ENCODE results near the gene SHC2.
A peak's percentile ranks its signal among the peaks of the same experiment; 100 is the strongest.

Gene SHC2, protein sequence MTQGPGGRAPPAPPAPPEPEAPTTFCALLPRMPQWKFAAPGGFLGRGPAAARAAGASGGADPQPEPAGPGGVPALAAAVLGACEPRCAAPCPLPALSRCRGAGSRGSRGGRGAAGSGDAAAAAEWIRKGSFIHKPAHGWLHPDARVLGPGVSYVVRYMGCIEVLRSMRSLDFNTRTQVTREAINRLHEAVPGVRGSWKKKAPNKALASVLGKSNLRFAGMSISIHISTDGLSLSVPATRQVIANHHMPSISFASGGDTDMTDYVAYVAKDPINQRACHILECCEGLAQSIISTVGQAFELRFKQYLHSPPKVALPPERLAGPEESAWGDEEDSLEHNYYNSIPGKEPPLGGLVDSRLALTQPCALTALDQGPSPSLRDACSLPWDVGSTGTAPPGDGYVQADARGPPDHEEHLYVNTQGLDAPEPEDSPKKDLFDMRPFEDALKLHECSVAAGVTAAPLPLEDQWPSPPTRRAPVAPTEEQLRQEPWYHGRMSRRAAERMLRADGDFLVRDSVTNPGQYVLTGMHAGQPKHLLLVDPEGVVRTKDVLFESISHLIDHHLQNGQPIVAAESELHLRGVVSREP

DNA sequence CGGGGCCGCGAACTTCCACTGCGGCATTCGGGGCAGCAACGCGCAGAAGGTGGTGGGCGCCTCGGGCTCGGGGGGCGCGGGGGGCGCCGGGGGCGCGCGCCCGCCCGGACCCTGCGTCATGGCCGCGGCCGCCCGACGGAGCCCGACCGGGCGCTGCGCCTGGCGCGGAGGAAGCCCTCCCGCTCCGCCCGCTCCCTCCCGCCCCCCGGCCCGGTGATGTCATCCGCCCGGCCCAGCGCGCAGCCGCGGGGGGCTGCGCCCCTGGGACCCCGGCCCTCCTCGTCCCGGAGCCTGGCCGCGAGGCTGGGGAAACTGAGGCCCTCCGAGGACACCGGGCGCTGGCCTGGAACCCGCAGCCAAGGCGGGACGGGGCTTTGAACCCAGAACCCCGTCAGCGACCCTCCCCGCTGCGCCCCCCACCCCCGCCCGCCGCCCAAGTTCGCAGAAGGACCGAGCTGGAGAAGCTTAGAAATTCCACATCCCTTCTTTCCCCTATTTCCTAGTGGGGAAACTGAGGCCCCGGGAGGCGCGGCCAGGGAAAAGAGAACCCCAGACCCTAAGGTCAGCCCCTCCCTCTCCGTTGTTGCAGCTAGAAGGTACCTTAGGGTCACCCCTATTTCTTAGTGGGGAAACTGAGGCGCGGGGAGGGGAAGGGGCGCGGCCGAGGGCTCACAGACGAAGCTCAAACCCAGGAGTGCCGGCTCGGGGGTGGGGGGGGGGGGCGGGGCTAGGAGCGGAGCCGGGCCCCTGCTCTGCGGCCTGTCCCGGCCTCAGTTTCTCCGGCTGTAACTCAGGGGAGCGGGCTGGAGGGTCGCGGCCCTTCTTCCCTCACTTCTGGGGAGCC lies at the start of gene SHC2:
Gene SHC2, minus strand, starts transcription at position 157 of the 844 bp plus-strand sequence. Its CDS starts 37 bp downstream, at position 120.
- no peak for FAIRE-seq

- no peak for FAIRE-seq
These were observed 47.6 kb upstream of the SHC2 start for GRCh38 chr19:508204-509150.

DNA sequence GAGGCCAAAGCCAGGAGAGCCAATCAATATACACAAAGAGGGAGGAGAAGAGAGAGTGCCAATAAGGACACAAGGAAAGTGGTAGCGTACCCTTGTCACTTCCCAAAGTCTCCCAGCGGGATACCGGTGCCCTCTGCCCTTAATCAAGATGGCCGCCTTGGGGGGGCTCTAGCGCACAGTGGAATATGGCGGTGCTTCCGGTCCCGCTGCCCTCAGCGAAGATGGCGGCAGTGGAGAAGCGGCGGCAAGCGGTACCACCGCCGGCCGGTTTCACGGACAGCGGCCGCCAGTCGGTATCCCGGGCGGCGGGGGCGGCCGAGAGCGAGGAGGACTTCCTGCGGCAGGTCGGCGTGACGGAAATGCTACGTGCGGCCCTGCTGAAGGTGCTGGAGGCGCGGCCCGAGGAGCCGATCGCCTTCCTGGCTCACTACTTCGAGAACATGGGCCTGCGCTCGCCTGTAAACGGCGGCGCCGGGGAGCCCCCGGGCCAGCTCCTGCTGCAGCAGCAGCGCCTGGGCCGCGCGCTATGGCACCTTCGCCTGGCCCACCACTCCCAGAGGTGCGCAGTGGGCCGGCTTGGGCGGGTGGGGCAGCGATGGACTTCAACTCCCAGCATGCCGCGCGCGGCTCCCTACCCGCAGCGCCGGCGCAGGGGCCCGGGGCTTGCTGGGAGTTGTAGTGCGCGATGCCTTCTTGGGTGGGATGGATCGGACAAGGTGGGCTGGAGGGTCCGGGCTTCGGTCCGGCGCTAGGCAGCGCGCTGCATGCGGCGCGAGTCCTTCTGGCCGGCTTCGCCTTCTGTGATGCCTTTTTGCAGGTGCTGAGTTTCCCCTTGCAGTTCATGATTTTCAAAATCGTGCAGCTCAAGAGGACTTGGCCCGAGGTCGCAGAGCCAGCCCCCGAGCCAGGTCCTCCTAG lies 46.7 kb upstream of the SHC2 start, which contains the start of gene TPGS1:
Gene TPGS1, plus strand, starts transcription at position 212 of the 918 bp plus-strand sequence. Its CDS starts 10 bp downstream, at position 222.
- FAIRE-seq = no peak

DNA sequence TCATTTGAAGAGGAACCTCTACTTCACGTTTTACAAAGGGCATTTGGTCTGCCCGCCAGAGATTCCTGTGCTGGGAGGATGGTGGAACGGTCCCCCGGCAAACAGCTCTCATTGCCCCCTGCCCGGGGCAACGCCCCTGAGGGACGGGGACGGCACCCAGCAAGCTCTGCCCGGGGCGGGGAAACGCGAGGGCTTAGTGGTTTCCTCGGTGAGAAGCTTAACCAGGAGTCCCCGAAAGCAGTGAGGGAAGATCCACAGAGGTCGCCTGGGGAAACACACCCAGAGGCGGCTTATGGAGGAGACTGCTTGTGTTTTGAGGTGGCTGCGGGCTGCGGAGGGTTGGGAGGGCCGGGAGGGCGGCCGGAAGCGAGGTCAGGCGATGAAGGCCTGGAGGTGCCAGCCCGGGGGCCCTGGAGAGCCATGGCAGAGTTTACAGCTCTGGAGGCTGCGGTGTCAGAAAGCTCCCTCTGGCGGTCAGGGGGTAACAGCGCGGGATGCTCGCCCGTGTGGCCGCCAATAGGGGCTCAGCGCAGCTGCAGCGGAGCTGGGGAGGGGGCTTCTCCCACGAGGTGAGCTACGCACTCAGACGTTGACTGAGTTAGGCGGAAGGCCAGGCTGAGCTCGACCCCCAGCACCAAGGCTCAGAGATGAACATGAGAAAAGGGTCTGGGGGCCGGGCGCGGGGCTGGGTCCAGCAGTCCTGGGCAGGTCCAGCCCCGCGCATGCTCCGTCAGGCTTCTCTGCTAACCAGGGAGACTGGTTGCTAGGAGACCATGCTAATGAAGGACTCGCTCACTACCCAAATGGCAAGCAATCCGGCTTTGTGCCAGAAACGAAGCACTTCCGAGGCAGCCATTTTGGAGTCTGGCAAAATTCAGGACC lies 45.8 kb upstream of the SHC2 start:
- FAIRE-seq = peak; percentile 95

GRCh38 chr19:504616-505015 lies 43.8 kb upstream of the SHC2 start:
- FAIRE-seq = no peak

- FAIRE-seq = no peak
These were observed 40.8 kb upstream of the SHC2 start for GRCh38 chr19:501646-502045.

GRCh38 chr19:498977-499623 lies 38.3 kb upstream of the SHC2 start:
- no peak for FAIRE-seq

GRCh38 chr19:498511-498891 lies 37.7 kb upstream of the SHC2 start:
- no peak for FAIRE-seq

- FAIRE-seq = no peak
These were observed 37.2 kb upstream of the SHC2 start for GRCh38 chr19:497869-498510.

- FAIRE-seq = no peak
These were observed 36.6 kb upstream of the SHC2 start for GRCh38 chr19:497491-497868.

DNA sequence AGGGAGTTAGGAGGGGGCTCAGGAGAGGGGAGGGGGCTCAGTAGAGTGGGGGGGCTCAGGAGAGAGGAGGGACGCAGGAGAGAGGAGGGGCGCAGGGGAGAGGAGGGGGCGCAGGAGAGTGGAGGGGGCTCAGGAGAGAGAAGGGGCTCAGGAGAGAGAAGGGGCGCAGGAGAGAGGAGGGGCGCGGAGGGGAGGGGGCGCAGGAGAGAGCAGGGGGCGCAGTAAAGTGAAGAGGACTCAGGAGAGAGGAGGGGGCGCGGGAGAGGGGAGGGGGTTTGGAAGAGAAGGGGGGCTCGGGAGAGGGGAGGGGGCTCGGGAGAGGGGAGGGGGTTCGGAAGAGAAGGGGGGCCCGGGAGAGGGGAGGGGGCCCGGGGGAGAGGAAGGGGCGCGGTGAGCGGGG lies 36.2 kb upstream of the SHC2 start:
- FAIRE-seq = no peak

DNA sequence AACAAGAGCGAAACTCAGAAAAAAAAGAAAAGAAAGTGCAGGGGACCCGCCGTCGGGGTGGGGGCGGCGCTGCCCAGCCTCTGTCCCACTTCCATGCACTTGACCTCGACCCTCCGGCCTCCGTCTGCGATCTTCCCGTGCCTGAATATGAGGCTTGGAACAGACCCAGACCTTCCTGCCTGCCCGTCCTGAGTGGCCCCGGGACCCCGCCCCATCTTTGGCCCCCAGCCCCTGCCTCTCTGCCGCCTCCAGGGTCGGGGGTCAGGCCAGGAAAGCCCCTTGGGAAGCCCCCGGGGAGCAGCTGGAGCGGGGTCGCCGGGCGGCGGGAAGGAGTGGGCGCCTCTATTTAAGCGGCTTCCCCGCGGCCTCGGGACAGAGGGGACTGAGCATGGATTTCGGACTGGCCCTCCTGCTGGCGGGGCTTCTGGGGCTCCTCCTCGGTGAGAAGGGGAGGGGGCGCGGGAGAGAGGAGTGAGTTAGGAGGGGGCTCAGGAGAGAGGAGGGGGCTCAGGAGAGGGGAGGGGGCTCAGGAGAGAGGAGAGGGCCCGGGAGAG lies 35.4 kb upstream of the SHC2 start, which contains the start of gene MADCAM1:
Gene MADCAM1, plus strand, starts transcription at position 375 of the 554 bp plus-strand sequence. Its CDS starts 14 bp downstream, at position 389.
- FAIRE-seq = no peak

DNA sequence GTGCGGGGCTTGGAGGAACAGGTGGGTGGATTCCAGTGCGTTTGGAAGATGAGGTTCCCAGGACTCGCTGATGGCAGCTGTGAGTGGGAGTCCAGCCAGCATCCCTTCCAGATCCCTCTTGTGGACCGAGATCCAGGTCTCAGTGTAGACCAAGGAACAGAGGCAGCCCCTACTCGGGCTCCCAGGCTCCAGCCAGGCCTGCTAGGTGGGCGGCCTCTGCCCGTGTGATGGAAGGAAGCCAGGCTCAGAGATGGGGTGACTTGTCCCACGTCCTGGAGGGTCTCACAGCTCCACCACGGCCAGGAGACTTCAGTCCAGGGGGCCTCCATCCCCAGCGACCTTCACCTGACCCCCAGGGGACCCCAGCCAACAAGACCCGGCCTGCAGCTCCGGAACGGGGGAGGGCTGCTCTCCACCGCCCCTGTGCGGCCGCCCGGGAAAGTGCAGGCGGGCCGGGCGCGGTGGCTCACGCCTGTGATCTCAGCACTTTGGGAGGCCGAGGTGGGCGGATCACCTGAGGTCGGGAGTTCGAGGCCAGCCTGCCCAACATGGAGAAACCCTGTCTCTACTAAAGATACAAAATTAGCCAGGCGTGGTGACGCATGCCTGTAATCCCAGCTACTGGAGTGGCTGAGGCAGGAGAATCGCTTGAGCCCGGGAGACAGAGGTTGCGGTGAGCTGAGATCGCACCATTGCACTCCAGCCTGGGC lies 34.7 kb upstream of the SHC2 start:
- FAIRE-seq = no peak

DNA sequence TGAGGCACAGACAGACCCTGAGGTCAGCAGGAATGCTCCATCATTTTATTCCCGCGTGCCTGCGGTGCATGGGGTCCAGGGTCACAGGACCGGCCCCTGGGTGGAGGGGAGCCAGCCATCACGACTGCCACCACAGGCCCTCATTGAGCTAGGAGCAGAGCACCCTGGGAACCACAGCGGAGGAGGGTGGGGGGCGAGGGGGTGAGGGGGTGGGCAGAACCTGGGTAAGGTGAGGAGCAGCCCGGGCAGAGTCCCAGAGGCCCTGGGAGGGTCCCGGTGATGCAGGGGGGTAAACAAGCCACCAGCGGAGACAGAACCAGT lies 34.2 kb upstream of the SHC2 start:
- no peak for FAIRE-seq

- FAIRE-seq = no peak
These were observed 33.6 kb upstream of the SHC2 start for GRCh38 chr19:494171-495080.

DNA sequence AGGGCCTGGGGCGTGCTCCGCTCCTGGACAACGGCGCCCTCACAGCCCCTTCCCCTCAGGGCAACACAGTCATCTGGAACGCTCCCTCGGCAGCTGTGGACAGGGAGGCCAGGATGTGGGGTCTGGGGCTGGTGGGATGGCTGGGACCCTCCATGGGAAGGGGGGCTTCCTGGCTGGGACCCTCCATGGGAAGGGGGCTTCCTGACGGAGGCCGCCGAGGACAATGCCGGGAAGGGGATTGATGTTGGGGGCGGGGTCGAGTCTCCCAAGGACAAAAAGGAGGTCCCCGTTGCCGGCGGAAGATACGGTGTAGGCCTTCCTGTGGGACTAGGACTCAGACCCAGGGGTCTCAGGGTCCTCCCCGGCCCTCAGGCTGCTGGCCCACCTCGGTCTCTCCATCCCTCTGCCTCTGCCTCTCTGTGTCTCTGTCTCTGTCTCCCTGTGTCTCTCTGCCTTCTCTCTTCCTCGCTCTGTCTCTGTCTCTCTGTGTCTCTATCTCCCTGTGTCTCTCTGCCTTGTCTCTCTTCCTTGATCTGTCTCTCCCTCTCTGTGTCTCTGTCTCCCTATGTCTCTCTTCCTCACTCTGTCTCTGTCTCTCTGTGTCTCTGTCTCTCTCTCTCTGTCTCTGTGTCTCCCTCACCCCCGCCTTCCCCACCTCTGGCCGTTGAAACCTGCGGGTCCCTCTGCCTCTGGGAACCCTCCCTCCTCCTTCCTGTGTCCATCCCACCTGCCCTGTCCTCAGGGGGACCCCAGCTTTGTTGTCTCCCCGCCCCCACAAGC lies 32.7 kb upstream of the SHC2 start:
- FAIRE-seq = no peak

All from islet of Langerhans (tissue), 1 donor.